ENCODE measurements around the gene FOXP1.

GRCh38 chr3:71128961-71129360, 454.6 kb downstream of the FOXP1 start:
- TF ChIP-seq CTCF (IDR thresholded peaks at IDR 0.05) (no peak), POLR2A (IDR thresholded peaks at IDR 0.05) (no peak)

Measured in breast epithelium (tissue), 3 donors.